Activated CD4-positive, alpha-beta T cell treated with anti-CD3 and anti-CD28 coated beads, Interleukin-2, amount 10 ng/mL, durations not matched to agents 7 days and 5 days (primary cell): ENCODE results near the gene RAPGEF6. TPM values are rescaled to one million over a fixed set of nuclear protein-coding genes. Genes with fewer than 3 reads are reported as not detected.
"Not testable (repeated sequence)": the region's sequence is repeated elsewhere in the genome, so short reads cannot be mapped to it uniquely, and the experiment has no call there.

Source experiments
- CTCF ChIA-PET: fragments of 350-600 bp; sonication (Branson Sonifier 250); formaldehyde crosslinking; loops from one replicate; lab custom pipeline; 2021; ENCODE audit warnings: antibody characterized with exemption; lab: Charles Lee
- POLR2A ChIA-PET: fragments of 350-600 bp; sonication (Branson Sonifier 250); formaldehyde crosslinking; loops from one replicate; lab custom pipeline; 2021; ENCODE audit warnings: antibody characterized with exemption; lab: Charles Lee
- DNase-seq: peaks from one replicate; pipeline ENCODE4 v3.0.0-alpha.2; 2020
- H3K27ac Mint-ChIP-seq: one replicate; pipeline ENCODE4 v1.8.0; 2021; ENCODE audit warnings: mild to moderate bottlenecking, moderate library complexity, mixed read lengths
- H3K27me3 Mint-ChIP-seq: one replicate; pipeline ENCODE4 v1.8.0; 2021; ENCODE audit warnings: mixed read lengths
- H3K36me3 Mint-ChIP-seq: one replicate; pipeline ENCODE4 v1.8.0; 2021; ENCODE audit warnings: low read depth, mixed read lengths
- H3K4me1 Mint-ChIP-seq: one replicate; pipeline ENCODE4 v1.8.0; 2021; ENCODE audit warnings: mixed read lengths
- H3K4me3 Mint-ChIP-seq: one replicate; pipeline ENCODE4 v1.8.0; 2021; ENCODE audit warnings: mild to moderate bottlenecking, moderate library complexity, mixed read lengths
- H3K9me3 Mint-ChIP-seq: one replicate; pipeline ENCODE4 v1.8.0; 2021; ENCODE audit warnings: mixed read lengths
- total RNA-seq, 2 experiments: library from RNA; stranded (reverse); gene quantifications; one replicate each; pipeline ENCODE4 v1.2.3, GENCODE V29; 2021

Gene RAPGEF6
- total RNA-seq, 2 experiments from 2014 or later = 43.9 to 47.8 TPM

GRCh38 chr5:131635684-131636572, 899 bp upstream of the RAPGEF6 start:
- ChIA-PET CTCF (interaction anchor here (1.2 kb wide), 1 partner anchor 372 kb away, joined by 4 read pairs; no protein-coding TSS in a partner anchor), POLR2A (interaction anchor here (1.1 kb wide), 1 partner anchor 71 kb away, joined by 3 read pairs; no protein-coding TSS in a partner anchor)
- Mint-ChIP-seq H3K36me3 (peaks cover 7% of the 10 kb centered on the region), H3K4me3 (peak overlapping the region; percentile 99), H3K27ac (peak overlapping the region; percentile 99), H3K9me3 (no peaks in the 10 kb centered on the region), H3K4me1 (peaks cover 34% of the 10 kb centered on the region), H3K27me3 (no peaks in the 10 kb centered on the region)
- peak; percentile 20 for DNase-seq

GRCh38 chr5:131634666-131634995, 398 bp downstream of the RAPGEF6 start:
- Mint-ChIP-seq H3K27ac (peak overlapping the region; percentile 99), H3K4me3 (peak overlapping the region; percentile 99), H3K36me3 (peaks cover 8% of the 10 kb centered on the region), H3K9me3 (no peaks in the 10 kb centered on the region), H3K27me3 (no peaks in the 10 kb centered on the region), H3K4me1 (peaks cover 28% of the 10 kb centered on the region)
- DNase-seq = peak; percentile 71
- ChIA-PET POLR2A (no interaction called here), CTCF (no interaction called here)

GRCh38 chr5:131634238-131634637, 791 bp downstream of the RAPGEF6 start:
- ChIA-PET POLR2A (no interaction called here), CTCF (no interaction called here)
- H3K27me3 Mint-ChIP-seq = no peaks in the 10 kb centered on the region
- H3K36me3 Mint-ChIP-seq = peaks cover 9% of the 10 kb centered on the region
- peak overlapping the region; percentile 99 for H3K4me3 Mint-ChIP-seq
- H3K27ac Mint-ChIP-seq = peak overlapping the region; percentile 99
- H3K9me3 Mint-ChIP-seq = no peaks in the 10 kb centered on the region
- DNase-seq = no peak
- peaks cover 26% of the 10 kb centered on the region for H3K4me1 Mint-ChIP-seq

- H3K36me3 Mint-ChIP-seq = peaks cover 13% of the 10 kb centered on the region
- H3K27me3 Mint-ChIP-seq = no peaks in the 10 kb centered on the region
- CTCF ChIA-PET = interaction anchor here (0.6 kb wide), 1 partner anchor 18 kb away, joined by 3 read pairs; no protein-coding TSS in a partner anchor
- DNase-seq = no peak
- H3K27ac Mint-ChIP-seq = peak overlapping the region; percentile 99
- peaks cover 30% of the 10 kb centered on the region for H3K4me1 Mint-ChIP-seq
- H3K4me3 Mint-ChIP-seq = peak overlapping the region; percentile 99
- no peaks in the 10 kb centered on the region for H3K9me3 Mint-ChIP-seq
- POLR2A ChIA-PET = no interaction called here
Observed at GRCh38 chr5:131633830-131634229, 1.2 kb downstream of the RAPGEF6 start.

GRCh38 chr5:131630963-131631350, 4.1 kb downstream of the RAPGEF6 start:
- POLR2A ChIA-PET = no interaction called here

GRCh38 chr5:131630208-131630962, 4.6 kb downstream of the RAPGEF6 start:
- Mint-ChIP-seq H3K36me3 (peaks cover 24% of the 10 kb centered on the region), H3K9me3 (no peaks in the 10 kb centered on the region), H3K27me3 (no peaks in the 10 kb centered on the region), H3K4me1 (peaks cover 33% of the 10 kb centered on the region), H3K27ac (peak overlapping the region; percentile 3), H3K4me3 (no peak overlapping the region)
- no peak for DNase-seq
- ChIA-PET CTCF (interaction anchor here (0.6 to 4.5 kb wide), 6 partner anchors 9 to 378 kb away, joined by 3 to 19 read pairs (median 4); no protein-coding TSS in a partner anchor), POLR2A (interaction anchor here (0.6 kb wide), 1 partner anchor 166 kb away, joined by 4 read pairs; the partner anchor contains the start of gene FNIP1)

More at GRCh38 chr5:131630963-131631350, 4.1 kb downstream of the RAPGEF6 start:
- CTCF ChIA-PET = interaction anchor here (1.0 to 4.5 kb wide), 5 partner anchors 10 to 180 kb away, joined by 3 to 19 read pairs (median 3); no protein-coding TSS in a partner anchor
- H3K27me3 Mint-ChIP-seq = no peaks in the 10 kb centered on the region
- H3K4me3 Mint-ChIP-seq = no peak overlapping the region
- peaks cover 32% of the 10 kb centered on the region for H3K4me1 Mint-ChIP-seq
- no peak for DNase-seq
- H3K9me3 Mint-ChIP-seq = no peaks in the 10 kb centered on the region
- H3K27ac Mint-ChIP-seq = no peak overlapping the region
- H3K36me3 Mint-ChIP-seq = peaks cover 21% of the 10 kb centered on the region

- H3K9me3 Mint-ChIP-seq = no peaks in the 10 kb centered on the region
- peaks cover 27% of the 10 kb centered on the region for H3K36me3 Mint-ChIP-seq
- H3K4me3 Mint-ChIP-seq = no peak overlapping the region
- H3K4me1 Mint-ChIP-seq = peaks cover 34% of the 10 kb centered on the region
- DNase-seq = no peak
- no peaks in the 10 kb centered on the region for H3K27me3 Mint-ChIP-seq
- CTCF ChIA-PET = interaction anchor here (1.2 to 4.5 kb wide), 2 partner anchors 12 to 39 kb away, joined by 4 to 19 read pairs; no protein-coding TSS in a partner anchor
- POLR2A ChIA-PET = no interaction called here
- H3K27ac Mint-ChIP-seq = no peak overlapping the region
Observed at GRCh38 chr5:131628990-131629389, 6.0 kb downstream of the RAPGEF6 start.

- DNase-seq = no peak
- no peaks in the 10 kb centered on the region for H3K9me3 Mint-ChIP-seq
- peaks cover 32% of the 10 kb centered on the region for H3K4me1 Mint-ChIP-seq
- no peak overlapping the region for H3K4me3 Mint-ChIP-seq
- ChIA-PET CTCF (no interaction called here), POLR2A (no interaction called here)
- H3K27ac Mint-ChIP-seq = no peak overlapping the region
- H3K36me3 Mint-ChIP-seq = peaks cover 28% of the 10 kb centered on the region
- no peaks in the 10 kb centered on the region for H3K27me3 Mint-ChIP-seq
Observed at GRCh38 chr5:131627207-131627865, 7.7 kb downstream of the RAPGEF6 start.

GRCh38 chr5:131622633-131623032, 12.4 kb downstream of the RAPGEF6 start:
- Mint-ChIP-seq H3K36me3 (peaks cover 25% of the 10 kb centered on the region), H3K4me3 (no peak overlapping the region), H3K27ac (no peak overlapping the region), H3K4me1 (peaks cover 34% of the 10 kb centered on the region), H3K9me3 (no peaks in the 10 kb centered on the region), H3K27me3 (no peaks in the 10 kb centered on the region)
- POLR2A ChIA-PET = no interaction called here
- no peak for DNase-seq
- CTCF ChIA-PET = no interaction called here

- POLR2A ChIA-PET, DNase-seq, H3K4me3 Mint-ChIP-seq, H3K27me3 Mint-ChIP-seq, H3K27ac Mint-ChIP-seq, H3K9me3 Mint-ChIP-seq: not testable (repeated sequence)
- peaks cover 32% of the 10 kb centered on the region for H3K36me3 Mint-ChIP-seq
- CTCF ChIA-PET = interaction anchor here (0.8 kb wide), 2 partner anchors 9 to 10 kb away, joined by 4 to 6 read pairs; no protein-coding TSS in a partner anchor
- H3K4me1 Mint-ChIP-seq = peaks cover 41% of the 10 kb centered on the region
Observed at GRCh38 chr5:131621164-131621563, 13.9 kb downstream of the RAPGEF6 start.

- peaks cover 40% of the 10 kb centered on the region for H3K4me1 Mint-ChIP-seq
- peaks cover 39% of the 10 kb centered on the region for H3K36me3 Mint-ChIP-seq
- CTCF ChIA-PET = interaction anchor here (5.0 kb wide), 1 partner anchor 11 kb away, joined by 19 read pairs; no protein-coding TSS in a partner anchor
- no peak overlapping the region for H3K4me3 Mint-ChIP-seq
- no peak for DNase-seq
- H3K27me3 Mint-ChIP-seq = no peaks in the 10 kb centered on the region
- H3K9me3 Mint-ChIP-seq = peaks cover 15% of the 10 kb centered on the region
- POLR2A ChIA-PET = no interaction called here
- no peak overlapping the region for H3K27ac Mint-ChIP-seq
Observed at GRCh38 chr5:131619102-131619501, 15.9 kb downstream of the RAPGEF6 start.
